Ovary (tissue), 9 donors: ENCODE data around the gene SLC6A18. TPM values are rescaled to one million over a fixed set of nuclear protein-coding genes. Genes with fewer than 3 reads are reported as not detected.
"Not testable (repeated sequence)": the region's sequence is repeated elsewhere in the genome, so short reads cannot be mapped to it uniquely, and the experiment has no call there.

ENCODE experiments used
- DNase-seq, 5 donors: peaks; one replicate each; pipeline ENCODE4 v3.0.0-alpha.2; 2019 to 2020
- H3K27ac ChIP-seq, 2 donors: fragments of 200-600 bp; one replicate each; pipeline versions ENCODE4 v1.5.1 to v1.8.0; 2019 to 2022
- H3K27me3 ChIP-seq: fragments of 200-600 bp; one replicate; pipeline ENCODE4 v1.8.0; 2022
- H3K36me3 ChIP-seq: fragments of 200-600 bp; sonication (generic); one replicate; pipeline ENCODE4 v1.5.1; 2019
- H3K4me1 ChIP-seq: one replicate; pipeline ENCODE4 v1.8.1; 2013; ENCODE audit warnings: mild to moderate bottlenecking, moderate library complexity; ENCODE audit not compliant: insufficient read depth
- H3K4me3 ChIP-seq: fragments of 200-600 bp; sonication (generic); one replicate; pipeline ENCODE4 v1.5.1; 2017
- H3K9me3 ChIP-seq, 2 donors: fragments of 200-600 bp in 1 of 2; sonication (generic) in 1 of 2; one replicate each; pipeline versions ENCODE4 v1.5.1 to v1.8.1; 2013 to 2019; ENCODE audit warnings: mild to moderate bottlenecking in 1 of 2, moderate library complexity in 1 of 2
- EP300 ChIP-seq: sonication (generic); formaldehyde crosslinking; IDR thresholded peaks from one replicate; pipeline ENCODE4 v1.6.1; 2017; ENCODE audit warnings: antibody characterized with exemption
- POLR2A ChIP-seq: fragments of 450-650 bp; IDR thresholded peaks from one replicate; pipeline ENCODE4 v1.6.1; 2017; ENCODE audit warnings: antibody characterized with exemption, mild to moderate bottlenecking, moderate library complexity
- WGBS, 3 donors: extraction: QIAGEN DNeasy Blood & Tissue Kit in 1 of 3; methylation state at CpG; one replicate each; pipeline versions ENCODE4 v1.1.5 to v1.1.7; 2013 to 2017; 5-methylcytosine and 5-hydroxymethylcytosine counted together
- intact Hi-C, 4 donors: fragments of 100-400 bp; cut with DNase I; formaldehyde crosslinking; loops; one replicate each; pipeline versions ENCODE4 v1.11.0 to v1.15.1; 2022 to 2023
- polyA plus RNA-seq, 2 donors: library from polyadenylated mRNA; stranded (reverse); fragments of 200-250 nt in 1 of 2; fragments of 350-450 nt in 1 of 2; fragmentation: Illumina TruSeq in 1 of 2; extraction: RNeasy Lipid Tissue Mini Kit (QIAGEN cat#74804) in 1 of 2; gene quantifications; one replicate each; pipeline ENCODE4 v1.2.3, GENCODE V29; 2013 to 2014
- total RNA-seq, 7 donors: library from RNA; depleted of rRNA in 2 of 7; stranded (reverse); fragments of >200 nt in 2 of 7; fragmentation: NEBNext Ultra II Directional in 3 of 7; extraction: Animal tissue kit (Norgen Biotek cat#: 25700) in 3 of 7; gene quantifications; one replicate each; pipeline versions ENCODE4 v1.1.0 to v1.2.4, GENCODE V29; 2016 to 2023
- TF ChIP-seq, protein P1 (sequence below), 3 donors: fragments of 450-650 bp in 2 of 3; fragments of 200-600 bp in 1 of 3; IDR thresholded peaks; one replicate each; pipeline versions ENCODE4 v1.5.1 to v1.8.0; 2016 to 2022; ENCODE audit warnings: antibody characterized with exemption in 3 of 3, mild to moderate bottlenecking in 1 of 3
- donor health status: DM: no; HTN: no; CAD: no; lungs with moderate emphysema.
- donor health status: DM: no; HTN: no; CAD: no.
- donor health status: Bipolar disorder and iron deficiency.
- donor health status: DM: yes; HTN: yes; CAD: no.
- donor health status: DM: no; HTN: no; CAD: no.
- donor health status: DM: yes; HTN: yes; CAD: no.

The SLC6A18 gene
- total and polyA plus RNA-seq, 9 donors = not detected

DNA sequence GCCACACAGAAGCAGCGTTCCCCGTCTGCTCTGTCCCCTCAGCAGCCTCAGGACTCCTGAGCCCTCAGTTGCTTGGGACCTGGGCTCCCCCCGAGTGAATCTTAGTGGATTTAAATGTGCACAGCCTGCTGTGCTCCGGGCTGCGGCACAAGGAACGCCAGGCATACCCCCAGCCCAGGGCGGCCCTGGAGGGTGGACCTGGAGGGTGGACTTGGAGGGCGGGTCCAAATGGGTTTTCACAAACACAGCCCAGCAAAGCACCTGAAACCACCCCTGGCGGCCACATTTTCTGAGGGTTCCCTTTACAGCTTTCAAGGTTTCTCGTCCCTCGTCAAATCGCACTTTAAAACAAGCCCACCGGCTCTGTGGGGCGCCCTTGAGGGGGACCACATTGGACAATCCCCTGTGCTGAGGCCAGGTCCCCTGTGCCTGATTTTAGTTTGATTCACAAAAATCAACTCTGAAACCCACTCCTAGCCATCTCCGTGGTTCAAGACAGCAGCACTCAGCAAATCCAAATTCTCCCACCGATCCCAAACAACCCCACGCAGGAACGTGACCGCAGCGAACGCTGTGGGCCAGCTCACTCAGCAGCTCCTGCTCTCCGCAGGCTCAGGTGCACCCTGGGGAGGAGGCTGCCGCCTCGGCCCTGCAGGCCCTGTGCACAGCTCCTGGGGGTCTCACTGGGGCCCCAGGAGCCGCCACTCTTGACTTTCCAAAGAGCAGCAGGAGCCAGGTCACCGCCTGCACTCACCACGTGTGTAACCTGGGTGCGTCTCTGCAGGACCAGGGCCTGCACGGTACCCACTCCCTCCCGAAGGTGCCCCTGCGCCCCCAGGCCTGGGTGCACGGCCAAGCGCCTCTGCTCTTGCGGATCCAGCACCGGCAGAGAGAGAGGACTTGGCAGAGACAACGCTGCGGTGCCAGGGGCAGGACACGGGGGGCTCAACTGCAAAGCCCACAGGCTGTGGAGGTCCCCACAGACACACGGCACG is 40.6 kb downstream of the SLC6A18 start:
- 85 to 90% (median 88%) methylated on average over 39 to 40 of the region's 40 CpGs for WGBS, 3 donors
- Histone ChIP-seq H3K4me1 (no peaks in the 10 kb centered on the region), H3K27me3 (no peaks in the 10 kb centered on the region), H3K9me3 (peaks cover 0 to 7% of the 10 kb centered on the region in 2 donors), H3K27ac (no peak overlapping the region), H3K4me3 (no peak overlapping the region), H3K36me3 (no peaks in the 10 kb centered on the region)
- TF ChIP-seq EP300 (no peak), POLR2A (no peak)
- TF ChIP-seq, protein P1, sequence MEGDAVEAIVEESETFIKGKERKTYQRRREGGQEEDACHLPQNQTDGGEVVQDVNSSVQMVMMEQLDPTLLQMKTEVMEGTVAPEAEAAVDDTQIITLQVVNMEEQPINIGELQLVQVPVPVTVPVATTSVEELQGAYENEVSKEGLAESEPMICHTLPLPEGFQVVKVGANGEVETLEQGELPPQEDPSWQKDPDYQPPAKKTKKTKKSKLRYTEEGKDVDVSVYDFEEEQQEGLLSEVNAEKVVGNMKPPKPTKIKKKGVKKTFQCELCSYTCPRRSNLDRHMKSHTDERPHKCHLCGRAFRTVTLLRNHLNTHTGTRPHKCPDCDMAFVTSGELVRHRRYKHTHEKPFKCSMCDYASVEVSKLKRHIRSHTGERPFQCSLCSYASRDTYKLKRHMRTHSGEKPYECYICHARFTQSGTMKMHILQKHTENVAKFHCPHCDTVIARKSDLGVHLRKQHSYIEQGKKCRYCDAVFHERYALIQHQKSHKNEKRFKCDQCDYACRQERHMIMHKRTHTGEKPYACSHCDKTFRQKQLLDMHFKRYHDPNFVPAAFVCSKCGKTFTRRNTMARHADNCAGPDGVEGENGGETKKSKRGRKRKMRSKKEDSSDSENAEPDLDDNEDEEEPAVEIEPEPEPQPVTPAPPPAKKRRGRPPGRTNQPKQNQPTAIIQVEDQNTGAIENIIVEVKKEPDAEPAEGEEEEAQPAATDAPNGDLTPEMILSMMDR (IDR thresholded peaks at IDR 0.05) = no peak
- DNase-seq = no peak
- intact Hi-C loops = no loop called here

DNA sequence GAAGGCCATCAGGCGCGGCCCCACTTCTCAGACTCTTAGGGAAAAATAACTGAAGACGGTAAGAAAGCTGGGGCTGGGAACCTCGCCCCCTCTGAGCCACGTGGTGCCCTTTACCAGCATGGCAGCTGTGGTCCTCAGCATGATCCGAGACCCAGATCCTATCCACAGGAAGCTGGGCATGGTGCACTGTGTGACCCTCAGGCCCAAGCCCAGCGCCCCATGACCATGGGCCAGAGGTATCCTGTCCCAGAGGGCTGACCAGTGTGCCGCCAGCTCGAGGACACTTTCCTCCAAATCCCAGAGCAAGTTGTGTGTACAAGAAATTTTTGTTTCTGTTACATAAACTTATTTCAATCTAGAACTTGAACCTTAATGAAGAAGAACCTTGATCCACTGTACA is 41.6 kb downstream of the SLC6A18 start:
- Histone ChIP-seq H3K36me3 (no peaks in the 10 kb centered on the region), H3K9me3 (peaks cover 0 to 7% of the 10 kb centered on the region in 2 donors), H3K27ac (no peak overlapping the region), H3K27me3 (no peaks in the 10 kb centered on the region), H3K4me3 (no peak overlapping the region), H3K4me1 (no peaks in the 10 kb centered on the region)
- intact Hi-C loops = no loop called here
- no peak for DNase-seq
- TF ChIP-seq EP300 (no peak), POLR2A (no peak)
- TF ChIP-seq, protein P1 (IDR thresholded peaks at IDR 0.05) = no peak
- 81 to 87% (median 83%) methylated on average over 9 of the region's 9 CpGs for WGBS, 3 donors

- intact Hi-C loops, H3K27ac ChIP-seq, DNase-seq, H3K4me3 ChIP-seq, H3K36me3 ChIP-seq, H3K4me1 ChIP-seq, H3K27me3 ChIP-seq, H3K9me3 ChIP-seq: not testable (repeated sequence)
- 86 to 89% (median 88%) methylated on average over 5 of the region's 5 CpGs for WGBS, 3 donors
Observed at GRCh38 chr5:1267464-1267863, 42.3 kb downstream of the SLC6A18 start.

DNA sequence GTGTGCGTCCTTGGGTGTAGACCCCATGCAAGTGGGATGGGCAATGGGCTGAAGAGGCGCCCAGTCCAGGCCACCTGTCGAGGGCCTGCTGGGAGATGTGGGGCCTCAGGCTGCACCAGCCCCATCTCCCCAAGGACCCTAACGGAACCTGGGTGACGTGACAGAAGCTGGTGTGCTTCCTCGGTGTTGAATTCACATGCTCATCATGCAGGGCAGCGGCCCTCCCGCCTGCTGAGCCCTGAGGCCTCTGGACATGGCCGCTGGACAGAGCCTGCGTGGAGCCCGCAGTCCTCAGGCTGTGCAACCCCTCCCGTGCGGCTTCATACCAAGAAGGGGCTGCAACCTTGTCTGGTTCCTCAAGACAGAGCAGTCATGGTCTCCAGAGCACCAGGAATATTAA is 42.9 kb downstream of the SLC6A18 start:
- intact Hi-C loops = no loop called here
- no peak overlapping the region for H3K4me3 ChIP-seq
- no peaks in the 10 kb centered on the region for H3K4me1 ChIP-seq
- TF ChIP-seq, protein P1 (IDR thresholded peaks at IDR 0.05) = no peak
- TF ChIP-seq POLR2A (no peak), EP300 (no peak)
- no peaks in the 10 kb centered on the region for H3K27me3 ChIP-seq
- H3K27ac ChIP-seq = no peak overlapping the region
- H3K9me3 ChIP-seq = peaks cover 0 to 3% of the 10 kb centered on the region in 2 donors
- no peaks in the 10 kb centered on the region for H3K36me3 ChIP-seq
- WGBS, 3 donors = 83 to 88% (median 84%) methylated on average over 13 of the region's 13 CpGs
- DNase-seq = no peak

DNA sequence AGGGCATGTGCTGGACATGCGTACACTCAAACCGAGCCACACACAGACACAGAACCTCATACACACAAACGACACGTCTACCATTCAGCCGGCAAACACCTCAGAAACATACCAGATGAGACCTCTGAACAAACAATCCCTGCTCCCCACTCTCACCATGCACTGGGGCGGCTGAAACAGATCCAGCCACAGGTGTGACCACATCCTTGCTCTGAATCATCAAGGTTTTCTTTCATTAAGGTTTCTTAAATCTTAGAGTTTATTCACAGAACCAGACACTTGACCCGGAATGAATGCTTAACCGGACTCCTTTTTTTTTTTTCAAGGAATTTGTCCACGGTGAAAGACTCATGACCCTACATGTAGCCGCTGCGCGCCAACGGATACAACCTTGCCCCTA is 43.5 kb downstream of the SLC6A18 start:
- no peak for DNase-seq
- H3K9me3 ChIP-seq = no peaks in the 10 kb centered on the region
- TF ChIP-seq POLR2A (no peak), EP300 (no peak)
- TF ChIP-seq, protein P1 (IDR thresholded peaks at IDR 0.05) = no peak
- no peak overlapping the region for H3K27ac ChIP-seq
- 89 to 91% (median 91%) methylated on average over 13 of the region's 13 CpGs for WGBS, 3 donors
- intact Hi-C loops = no loop called here
- H3K36me3 ChIP-seq = no peaks in the 10 kb centered on the region
- H3K27me3 ChIP-seq = no peaks in the 10 kb centered on the region
- no peaks in the 10 kb centered on the region for H3K4me1 ChIP-seq
- no peak overlapping the region for H3K4me3 ChIP-seq
